Upper lobe of right lung (tissue), 1 donor: ENCODE results near the gene PARK7. TPM values are rescaled to one million over a fixed set of nuclear protein-coding genes. Genes with fewer than 3 reads are reported as not detected.
"Not testable (repeated sequence)": the region's sequence is repeated elsewhere in the genome, so short reads cannot be mapped to it uniquely, and the experiment has no call there.

Experiments used
- ATAC-seq: fragments of 200-7000 bp; cut with Tn5 transposase; one replicate; pipeline ENCODE4 v1.9.1; 2020; ENCODE audit warnings: mild to moderate bottlenecking, moderate library complexity
- DNase-seq: peaks from one replicate; pipeline ENCODE4 v3.0.0-alpha.2; 2020
- H3K27ac ChIP-seq: fragments of 200-600 bp; one replicate; pipeline ENCODE4 v1.8.0; 2022
- H3K27me3 ChIP-seq: fragments of 200-600 bp; one replicate; pipeline ENCODE4 v1.8.0; 2022; ENCODE audit warnings: mild to moderate bottlenecking
- H3K36me3 ChIP-seq: fragments of 200-600 bp; one replicate; pipeline ENCODE4 v1.8.0; 2022
- H3K4me1 ChIP-seq: fragments of 200-600 bp; one replicate; pipeline ENCODE4 v1.8.0; 2022
- H3K4me3 ChIP-seq: fragments of 200-600 bp; one replicate; pipeline ENCODE4 v1.8.0; 2022; ENCODE audit warnings: mild to moderate bottlenecking
- H3K9me3 ChIP-seq: fragments of 200-600 bp; one replicate; pipeline ENCODE4 v1.8.0; 2022
- CTCF ChIP-seq: fragments of 200-600 bp; IDR thresholded peaks from one replicate; pipeline ENCODE4 v1.8.0; 2022; ENCODE audit warnings: antibody characterized with exemption
- intact Hi-C: fragments of 100-400 bp; cut with DNase I; formaldehyde crosslinking; loops from one replicate; pipeline ENCODE4 v1.11.0; 2022
- total RNA-seq: library from RNA; stranded (reverse); fragmentation: NEBNext Ultra II Directional; extraction: Animal tissue kit (Norgen Biotek cat#: 25700); gene quantifications from one replicate; pipeline ENCODE4 v1.2.1, GENCODE V29; 2021
- donor health status: DM: no; HTN: yes; CAD: no; lungs with severe emphysema.

Gene PARK7
- total RNA-seq, 1 donor from 2014 or later = 184 TPM

GRCh38 chr1:7919880-7920279 is 41.6 kb upstream of the PARK7 start:
- H3K4me1 ChIP-seq = no peaks in the 10 kb centered on the region
- H3K9me3 ChIP-seq = no peaks in the 10 kb centered on the region
- no peak overlapping the region for H3K27ac ChIP-seq
- no peak overlapping the region for H3K4me3 ChIP-seq
- no peak for DNase-seq
- TF ChIP-seq CTCF = no peak
- ATAC-seq = no peak
- H3K36me3 ChIP-seq = no peaks in the 10 kb centered on the region
- intact Hi-C loops = no loop called here
- H3K27me3 ChIP-seq = peaks cover 4% of the 10 kb centered on the region

DNA sequence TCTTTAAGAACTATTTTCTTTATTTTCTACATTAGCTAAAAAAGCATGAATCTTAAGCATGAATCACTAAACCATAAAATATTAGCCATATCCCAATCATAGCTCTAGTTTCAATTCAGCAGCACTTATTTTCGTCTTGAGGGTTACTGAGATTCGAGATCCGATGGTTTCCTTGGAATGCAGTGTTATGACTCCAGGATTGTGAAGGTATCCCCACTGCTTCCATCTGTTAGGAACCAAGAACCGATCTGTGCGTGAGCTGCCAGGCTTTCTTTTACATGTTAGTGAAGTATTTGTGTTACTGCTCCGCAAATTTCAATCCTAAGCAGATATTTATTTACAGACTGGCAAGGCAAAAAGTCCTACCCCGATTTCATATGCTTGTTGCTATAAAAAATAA is 39.7 kb upstream of the PARK7 start:
- intact Hi-C loops = no loop called here
- H3K4me1 ChIP-seq = no peaks in the 10 kb centered on the region
- H3K27ac ChIP-seq = no peak overlapping the region
- DNase-seq = no peak
- H3K27me3 ChIP-seq = peaks cover 13% of the 10 kb centered on the region
- H3K4me3 ChIP-seq = no peak overlapping the region
- ATAC-seq = no peak
- no peak for TF ChIP-seq CTCF
- H3K9me3 ChIP-seq = no peaks in the 10 kb centered on the region
- no peaks in the 10 kb centered on the region for H3K36me3 ChIP-seq

- no peaks in the 10 kb centered on the region for H3K36me3 ChIP-seq
- no peaks in the 10 kb centered on the region for H3K9me3 ChIP-seq
- DNase-seq (no peak), ATAC-seq (no peak)
- intact Hi-C loops = no loop called here
- no peak overlapping the region for H3K4me3 ChIP-seq
- no peak overlapping the region for H3K27ac ChIP-seq
- no peaks in the 10 kb centered on the region for H3K4me1 ChIP-seq
- H3K27me3 ChIP-seq = peaks cover 18% of the 10 kb centered on the region
- TF ChIP-seq CTCF = no peak
Measured at GRCh38 chr1:7922301-7922700, 39.2 kb upstream of the PARK7 start.

- intact Hi-C loops, DNase-seq, ATAC-seq, H3K4me1 ChIP-seq, H3K9me3 ChIP-seq, H3K4me3 ChIP-seq, H3K27ac ChIP-seq, H3K36me3 ChIP-seq: not testable (repeated sequence)
- H3K27me3 ChIP-seq = peaks cover 22% of the 10 kb centered on the region
Measured at GRCh38 chr1:7927061-7927460, 34.5 kb upstream of the PARK7 start.

- no peak for TF ChIP-seq CTCF
- intact Hi-C loops = no loop called here
- H3K36me3 ChIP-seq = no peaks in the 10 kb centered on the region
- H3K9me3 ChIP-seq = no peaks in the 10 kb centered on the region
- no peak for ATAC-seq
- H3K27me3 ChIP-seq = peaks cover 22% of the 10 kb centered on the region
- no peak overlapping the region for H3K4me3 ChIP-seq
- H3K4me1 ChIP-seq = no peaks in the 10 kb centered on the region
- no peak for DNase-seq
- no peak overlapping the region for H3K27ac ChIP-seq
Measured at GRCh38 chr1:7928247-7928646, 33.3 kb upstream of the PARK7 start.

GRCh38 chr1:7929637-7930036 is 31.9 kb upstream of the PARK7 start:
- Histone ChIP-seq H3K4me3 (no peak overlapping the region), H3K4me1 (no peaks in the 10 kb centered on the region), H3K27ac (no peak overlapping the region), H3K36me3 (no peaks in the 10 kb centered on the region), H3K27me3 (peaks cover 22% of the 10 kb centered on the region), H3K9me3 (no peaks in the 10 kb centered on the region)
- ATAC-seq (no peak), DNase-seq (no peak)
- no peak for TF ChIP-seq CTCF
- intact Hi-C loops = no loop called here
